Progenitor cell of endocrine pancreas (in vitro differentiated cells): ENCODE results near the gene F2RL1. TPM values are rescaled to one million over a fixed set of nuclear protein-coding genes. Genes with fewer than 3 reads are reported as not detected.
"Not testable (repeated sequence)": the region's sequence is repeated elsewhere in the genome, so short reads cannot be mapped to it uniquely, and the experiment has no call there.

Experiments
- DNase-seq: peaks from one replicate; pipeline ENCODE4 v3.0.0; 2021; ENCODE audit warnings: low spot score; ENCODE audit not compliant: unreplicated experiment
- H3K27ac Mint-ChIP-seq: 2 replicates; pipeline ENCODE4 v1.8.0; 2021; ENCODE audit warnings: mild to moderate bottlenecking, moderate library complexity, mixed read lengths
- H3K27me3 Mint-ChIP-seq: 2 replicates; pipeline ENCODE4 v1.8.0; 2021; ENCODE audit warnings: mixed read lengths
- H3K36me3 Mint-ChIP-seq: 2 replicates; pipeline ENCODE4 v1.8.0; 2022; ENCODE audit warnings: mixed read lengths; ENCODE audit not compliant: insufficient read depth
- H3K4me1 Mint-ChIP-seq: 2 replicates; pipeline ENCODE4 v1.8.0; 2021; ENCODE audit warnings: low read depth, mixed read lengths
- H3K4me3 Mint-ChIP-seq: 2 replicates; pipeline ENCODE4 v1.8.0; 2021; ENCODE audit warnings: low read depth, mild to moderate bottlenecking, moderate library complexity, mixed read lengths
- H3K9me3 Mint-ChIP-seq: 2 replicates; pipeline ENCODE4 v1.8.0; 2021; ENCODE audit warnings: low read depth, mixed read lengths
- total RNA-seq: library from RNA; stranded (reverse); gene quantifications from 2 replicates; pipeline ENCODE4 v1.2.1, GENCODE V29; 2021
- TF ChIP-seq, protein P1 (sequence below): fragments of 200-600 bp; sonication (generic); IDR thresholded peaks from one replicate; pipeline ENCODE4 v1.5.0; 2021; ENCODE audit warnings: antibody characterized with exemption, mild to moderate bottlenecking; ENCODE audit not compliant: unreplicated experiment

The F2RL1 gene
- total RNA-seq, 1 donor from 2014 or later: 6.5 TPM

DNA sequence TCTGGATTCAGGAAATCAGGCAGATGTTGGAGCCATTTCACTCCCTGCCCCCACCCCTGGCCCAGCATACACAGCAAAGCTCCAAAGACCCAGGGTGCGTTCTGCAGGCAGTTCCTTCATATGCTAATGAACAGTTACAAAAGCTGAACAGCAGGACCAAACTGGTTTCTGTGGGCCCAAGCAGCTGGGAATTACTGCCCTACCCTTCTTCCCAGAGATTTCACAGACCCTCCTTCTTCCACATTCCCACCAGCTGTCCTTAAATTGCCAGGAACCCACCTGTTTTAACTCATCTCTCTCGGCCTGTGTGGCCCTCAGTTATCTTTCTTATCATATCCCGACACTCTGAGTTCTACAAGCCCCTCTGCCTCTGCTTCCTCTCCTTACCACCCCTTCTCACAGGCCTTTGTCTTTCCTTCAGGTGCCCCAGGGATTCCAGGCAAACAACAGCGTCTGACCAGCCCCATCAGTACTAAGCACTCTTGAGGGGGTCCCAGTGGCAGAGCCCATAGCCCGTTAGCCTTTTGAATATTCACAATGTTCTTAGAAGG, 10.6 kb upstream of the F2RL1 start:
- H3K36me3 Mint-ChIP-seq: no peaks in the 10 kb centered on the region
- no peak for DNase-seq
- no peak overlapping the region for H3K27ac Mint-ChIP-seq
- peaks cover 9% of the 10 kb centered on the region for H3K4me1 Mint-ChIP-seq
- TF ChIP-seq, protein P1, sequence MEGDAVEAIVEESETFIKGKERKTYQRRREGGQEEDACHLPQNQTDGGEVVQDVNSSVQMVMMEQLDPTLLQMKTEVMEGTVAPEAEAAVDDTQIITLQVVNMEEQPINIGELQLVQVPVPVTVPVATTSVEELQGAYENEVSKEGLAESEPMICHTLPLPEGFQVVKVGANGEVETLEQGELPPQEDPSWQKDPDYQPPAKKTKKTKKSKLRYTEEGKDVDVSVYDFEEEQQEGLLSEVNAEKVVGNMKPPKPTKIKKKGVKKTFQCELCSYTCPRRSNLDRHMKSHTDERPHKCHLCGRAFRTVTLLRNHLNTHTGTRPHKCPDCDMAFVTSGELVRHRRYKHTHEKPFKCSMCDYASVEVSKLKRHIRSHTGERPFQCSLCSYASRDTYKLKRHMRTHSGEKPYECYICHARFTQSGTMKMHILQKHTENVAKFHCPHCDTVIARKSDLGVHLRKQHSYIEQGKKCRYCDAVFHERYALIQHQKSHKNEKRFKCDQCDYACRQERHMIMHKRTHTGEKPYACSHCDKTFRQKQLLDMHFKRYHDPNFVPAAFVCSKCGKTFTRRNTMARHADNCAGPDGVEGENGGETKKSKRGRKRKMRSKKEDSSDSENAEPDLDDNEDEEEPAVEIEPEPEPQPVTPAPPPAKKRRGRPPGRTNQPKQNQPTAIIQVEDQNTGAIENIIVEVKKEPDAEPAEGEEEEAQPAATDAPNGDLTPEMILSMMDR: no peak
- H3K9me3 Mint-ChIP-seq: peaks cover 5% of the 10 kb centered on the region
- H3K4me3 Mint-ChIP-seq: no peak overlapping the region
- H3K27me3 Mint-ChIP-seq: peaks cover 26% of the 10 kb centered on the region

DNA sequence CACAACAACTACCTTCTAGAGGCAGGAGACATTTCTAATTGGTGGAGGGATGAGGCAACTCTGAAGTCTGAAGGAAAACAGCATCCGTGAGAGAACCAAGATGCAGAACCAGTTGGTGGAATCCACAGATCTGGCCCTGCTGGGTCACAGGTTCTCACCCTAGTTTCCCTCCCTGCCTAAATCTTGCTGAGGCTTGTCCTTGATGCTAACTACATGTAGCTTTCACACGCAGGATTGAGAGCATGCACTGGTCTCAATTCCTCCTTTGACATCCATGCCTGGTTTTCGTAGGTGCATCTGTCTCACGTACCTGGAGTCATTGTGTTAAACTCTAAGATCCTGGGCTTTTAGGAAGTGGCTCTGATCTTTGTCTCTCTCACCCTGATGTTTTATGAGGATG, 9.7 kb upstream of the F2RL1 start:
- H3K36me3 Mint-ChIP-seq: no peaks in the 10 kb centered on the region
- peaks cover 9% of the 10 kb centered on the region for H3K4me1 Mint-ChIP-seq
- H3K27ac Mint-ChIP-seq: no peak overlapping the region
- peaks cover 27% of the 10 kb centered on the region for H3K27me3 Mint-ChIP-seq
- DNase-seq: no peak
- TF ChIP-seq, protein P1: no peak
- H3K9me3 Mint-ChIP-seq: peaks cover 5% of the 10 kb centered on the region
- no peak overlapping the region for H3K4me3 Mint-ChIP-seq

DNA sequence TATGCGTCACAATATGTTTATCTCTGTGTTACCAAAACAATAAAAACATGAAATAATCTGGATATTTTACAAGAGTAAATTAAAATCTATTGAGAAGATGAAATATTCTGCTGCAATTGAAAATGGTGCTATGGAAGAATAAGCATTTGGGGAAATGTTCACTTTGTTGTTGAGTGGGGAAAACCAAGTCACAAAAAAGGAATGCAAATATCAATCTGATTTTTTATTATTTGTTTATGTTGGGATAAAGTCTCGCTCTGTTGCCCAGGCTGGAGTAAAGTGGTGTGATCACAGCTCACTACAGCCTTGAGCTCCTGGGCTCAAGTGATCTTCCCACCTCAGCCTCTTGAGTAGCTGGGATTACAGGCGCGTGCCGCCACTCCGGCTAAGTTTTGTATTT, 8.6 kb upstream of the F2RL1 start:
- H3K27ac Mint-ChIP-seq: no peak overlapping the region
- H3K27me3 Mint-ChIP-seq: peaks cover 30% of the 10 kb centered on the region
- TF ChIP-seq, protein P1: no peak

DNA sequence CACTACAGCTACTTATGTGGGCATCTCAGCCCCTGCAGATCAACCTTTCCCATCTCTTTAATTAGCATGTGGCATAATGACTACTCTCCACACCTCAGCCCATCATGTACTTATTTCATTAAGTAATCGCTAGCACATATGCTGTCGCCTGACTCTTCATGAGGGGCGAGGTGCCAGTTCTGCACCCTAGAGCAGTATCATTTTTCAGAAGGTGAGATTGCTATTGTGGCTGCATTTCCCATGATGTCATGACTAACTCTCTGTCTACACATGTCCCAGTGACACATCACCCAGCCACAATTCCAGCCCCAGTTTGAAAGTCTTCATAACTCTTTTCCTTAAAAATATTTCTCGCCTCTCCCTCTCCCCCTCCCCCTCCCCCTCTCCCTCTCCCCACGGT, 7.6 kb upstream of the F2RL1 start:
- H3K9me3 Mint-ChIP-seq: peaks cover 5% of the 10 kb centered on the region
- H3K4me1 Mint-ChIP-seq: peaks cover 5% of the 10 kb centered on the region
- no peak for DNase-seq
- H3K27ac Mint-ChIP-seq: no peak overlapping the region
- TF ChIP-seq, protein P1: no peak
- H3K27me3 Mint-ChIP-seq: peaks cover 33% of the 10 kb centered on the region
- no peak overlapping the region for H3K4me3 Mint-ChIP-seq
- H3K36me3 Mint-ChIP-seq: no peaks in the 10 kb centered on the region

More for the DNA sequence above, 8.6 kb upstream of the F2RL1 start:
- Mint-ChIP-seq H3K36me3 (no peaks in the 10 kb centered on the region), H3K4me1 (peaks cover 9% of the 10 kb centered on the region), H3K4me3 (no peak overlapping the region), H3K9me3 (peaks cover 5% of the 10 kb centered on the region)
- no peak for DNase-seq

DNA sequence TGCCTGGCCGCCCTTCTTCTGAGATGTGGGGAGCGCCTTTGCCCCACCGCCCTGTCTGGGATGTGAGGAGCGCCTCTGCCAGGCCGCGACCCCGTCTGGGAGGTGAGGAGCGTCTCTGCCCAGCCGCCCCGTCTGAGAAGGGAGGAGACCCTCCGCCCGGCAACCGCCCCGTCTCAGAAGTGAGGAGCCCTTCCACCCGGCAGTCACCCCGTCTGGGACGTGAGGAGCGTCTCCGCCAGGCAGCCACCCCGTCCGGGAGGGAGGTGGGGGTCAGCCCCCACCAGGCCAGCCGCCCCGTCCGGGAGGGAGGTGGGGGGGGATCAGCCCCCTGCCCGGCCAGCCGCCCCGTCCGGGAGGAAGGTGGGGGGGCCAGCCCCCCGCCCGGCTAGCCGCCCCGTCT, 6.6 kb upstream of the F2RL1 start:
- DNase-seq, H3K9me3 Mint-ChIP-seq, H3K27ac Mint-ChIP-seq, H3K4me1 Mint-ChIP-seq, H3K36me3 Mint-ChIP-seq, H3K4me3 Mint-ChIP-seq: not testable (repeated sequence)
- H3K27me3 Mint-ChIP-seq: peaks cover 38% of the 10 kb centered on the region

DNA sequence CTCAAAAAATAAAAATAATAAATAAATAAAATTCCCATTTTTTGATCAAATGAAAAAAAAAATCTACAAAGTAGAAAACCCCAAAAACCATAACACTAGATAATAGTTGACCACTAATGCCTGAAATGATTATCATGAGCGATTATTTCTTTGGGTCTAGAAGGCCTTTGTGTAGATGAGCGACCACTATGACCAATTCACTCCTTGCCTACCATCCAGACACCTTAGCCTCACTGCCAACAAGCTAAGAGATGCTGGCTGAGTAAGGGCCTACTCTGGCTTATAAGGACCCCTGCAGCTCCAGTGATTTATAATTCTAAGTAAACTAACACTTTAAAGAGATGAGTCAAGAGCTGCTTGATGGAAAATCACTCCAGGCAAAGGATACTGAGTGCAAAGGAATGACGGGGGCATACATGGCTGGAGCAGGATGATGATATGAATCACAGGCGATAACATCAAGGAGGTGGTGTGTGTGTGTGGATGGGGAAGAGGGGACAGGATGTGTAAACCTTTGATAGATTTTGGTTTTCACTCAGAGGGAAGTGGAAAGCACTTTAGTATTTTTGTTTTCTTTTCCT, 4.8 kb upstream of the F2RL1 start:
- H3K36me3 Mint-ChIP-seq: no peaks in the 10 kb centered on the region
- H3K9me3 Mint-ChIP-seq: peaks cover 5% of the 10 kb centered on the region
- H3K4me1 Mint-ChIP-seq: peaks cover 2% of the 10 kb centered on the region
- no peak overlapping the region for H3K27ac Mint-ChIP-seq
- DNase-seq: no peak
- peaks cover 36% of the 10 kb centered on the region for H3K27me3 Mint-ChIP-seq
- H3K4me3 Mint-ChIP-seq: no peak overlapping the region
- TF ChIP-seq, protein P1: no peak
